ENCODE data around the gene SOHLH1.

SOHLH1 gene

GRCh38 chr9:135698236-135698635 is 1.0 kb downstream of the SOHLH1 start:
- H3K4me3 ChIP-seq (ENCODE audit: low read length): no peak overlapping the region
- DNase-seq (ENCODE audit: low read depth): no peak
- TF ChIP-seq, protein P1, sequence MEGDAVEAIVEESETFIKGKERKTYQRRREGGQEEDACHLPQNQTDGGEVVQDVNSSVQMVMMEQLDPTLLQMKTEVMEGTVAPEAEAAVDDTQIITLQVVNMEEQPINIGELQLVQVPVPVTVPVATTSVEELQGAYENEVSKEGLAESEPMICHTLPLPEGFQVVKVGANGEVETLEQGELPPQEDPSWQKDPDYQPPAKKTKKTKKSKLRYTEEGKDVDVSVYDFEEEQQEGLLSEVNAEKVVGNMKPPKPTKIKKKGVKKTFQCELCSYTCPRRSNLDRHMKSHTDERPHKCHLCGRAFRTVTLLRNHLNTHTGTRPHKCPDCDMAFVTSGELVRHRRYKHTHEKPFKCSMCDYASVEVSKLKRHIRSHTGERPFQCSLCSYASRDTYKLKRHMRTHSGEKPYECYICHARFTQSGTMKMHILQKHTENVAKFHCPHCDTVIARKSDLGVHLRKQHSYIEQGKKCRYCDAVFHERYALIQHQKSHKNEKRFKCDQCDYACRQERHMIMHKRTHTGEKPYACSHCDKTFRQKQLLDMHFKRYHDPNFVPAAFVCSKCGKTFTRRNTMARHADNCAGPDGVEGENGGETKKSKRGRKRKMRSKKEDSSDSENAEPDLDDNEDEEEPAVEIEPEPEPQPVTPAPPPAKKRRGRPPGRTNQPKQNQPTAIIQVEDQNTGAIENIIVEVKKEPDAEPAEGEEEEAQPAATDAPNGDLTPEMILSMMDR (conservative IDR thresholded peaks at IDR 0.05; ENCODE audit: low read length): no peak

- TF ChIP-seq, protein P1 (conservative IDR thresholded peaks at IDR 0.05; ENCODE audit: low read length): no peak
- H3K4me3 ChIP-seq (ENCODE audit: low read length): no peak overlapping the region
- no peak for DNase-seq (ENCODE audit: low read depth)
Measured at GRCh38 chr9:135697226-135697625, 2.1 kb downstream of the SOHLH1 start.

GRCh38 chr9:135696446-135696845 is 2.8 kb downstream of the SOHLH1 start:
- TF ChIP-seq, protein P1 (conservative IDR thresholded peaks at IDR 0.05; ENCODE audit: low read length): no peak
- no peak overlapping the region for H3K4me3 ChIP-seq (ENCODE audit: low read length)
- DNase-seq (ENCODE audit: low read depth): no peak

DNA sequence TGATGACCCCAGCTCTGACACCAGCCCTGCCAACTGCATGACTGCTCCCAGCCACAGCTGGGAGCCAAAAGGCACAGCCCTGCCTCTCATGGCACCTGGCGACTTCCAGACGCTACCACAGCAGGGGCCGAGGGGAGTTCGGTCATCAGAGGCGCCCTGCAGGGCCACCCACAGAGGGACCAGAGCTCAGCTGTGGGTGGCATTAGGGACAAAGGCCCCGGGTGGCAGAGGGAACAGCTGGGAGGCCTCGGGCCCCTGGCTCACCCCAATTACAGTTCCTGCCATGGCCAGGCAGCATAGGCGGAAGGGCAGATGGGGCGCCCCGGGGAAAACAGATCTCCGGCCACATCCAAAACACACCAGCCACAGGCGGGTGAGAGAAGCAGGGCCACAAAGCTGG is 3.6 kb downstream of the SOHLH1 start:
- no peak for DNase-seq (ENCODE audit: low read depth)
- H3K4me3 ChIP-seq (ENCODE audit: low read length): no peak overlapping the region
- TF ChIP-seq, protein P1 (conservative IDR thresholded peaks at IDR 0.05; ENCODE audit: low read length): no peak

DNA sequence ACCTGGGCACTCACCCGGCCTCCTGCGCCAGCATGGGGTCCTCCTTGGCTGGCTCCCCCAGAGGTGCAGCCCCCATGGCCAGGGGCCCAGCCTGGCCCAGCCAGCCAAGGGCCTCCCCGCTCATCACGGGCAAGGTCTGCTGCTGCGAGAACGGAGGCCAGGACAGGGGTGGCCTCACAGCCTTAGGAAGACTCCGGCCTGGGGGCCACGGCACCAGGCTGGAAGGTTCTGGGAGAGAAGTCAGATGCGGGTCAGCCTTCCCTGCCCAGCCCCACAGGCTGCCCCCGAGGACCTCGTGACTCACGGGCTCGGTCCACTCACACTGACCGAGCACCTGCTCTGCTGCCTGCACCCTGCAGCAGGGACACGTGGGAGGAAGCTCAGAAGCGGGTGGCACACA is 4.2 kb downstream of the SOHLH1 start:
- no peak for DNase-seq (ENCODE audit: low read depth)
- H3K4me3 ChIP-seq (ENCODE audit: low read length): no peak overlapping the region
- TF ChIP-seq, protein P1 (conservative IDR thresholded peaks at IDR 0.05; ENCODE audit: low read length): no peak

- no peak for DNase-seq (ENCODE audit: low read depth)
- no peak overlapping the region for H3K4me3 ChIP-seq (ENCODE audit: low read length)
- TF ChIP-seq, protein P1 (conservative IDR thresholded peaks at IDR 0.05; ENCODE audit: low read length): no peak
Measured at GRCh38 chr9:135694414-135694813, 4.9 kb downstream of the SOHLH1 start.

- TF ChIP-seq, protein P1 (conservative IDR thresholded peaks at IDR 0.05; ENCODE audit: low read length): no peak
- DNase-seq (ENCODE audit: low read depth): no peak
- H3K4me3 ChIP-seq (ENCODE audit: low read length): no peak overlapping the region
Measured at GRCh38 chr9:135693771-135694170, 5.5 kb downstream of the SOHLH1 start.

All from AG10803 (cell line).